ENCODE measurements around the gene SOX8.
"Not testable (repeated sequence)": the region's sequence is repeated elsewhere in the genome, so short reads cannot be mapped to it uniquely, and the experiment has no call there.

The SOX8 gene

GRCh38 chr16:981695-982144, at the start of gene SOX8:
Gene SOX8, plus strand, starts transcription at chr16:981770. Its CDS starts 153 bp downstream, at chr16:981923.
- no peak for DNase-seq

- no peak for DNase-seq
Observed at GRCh38 chr16:932831-933330, 48.7 kb upstream of the SOX8 start.

- no peak for DNase-seq
Observed at GRCh38 chr16:933581-933980, 48.0 kb upstream of the SOX8 start.

- no peak for DNase-seq
Observed at GRCh38 chr16:934178-934577, 47.4 kb upstream of the SOX8 start.

- DNase-seq, result no peak
Observed at GRCh38 chr16:935684-936083, 45.9 kb upstream of the SOX8 start.

- DNase-seq, result no peak
Observed at GRCh38 chr16:937311-937710, 44.3 kb upstream of the SOX8 start.

GRCh38 chr16:937723-938122, 43.8 kb upstream of the SOX8 start:
- no peak for DNase-seq

GRCh38 chr16:938136-938535, 43.4 kb upstream of the SOX8 start:
- DNase-seq, result no peak

GRCh38 chr16:938752-939151, 42.8 kb upstream of the SOX8 start:
- DNase-seq, result no peak

- no peak for DNase-seq
Observed at GRCh38 chr16:939311-939710, 42.3 kb upstream of the SOX8 start.

GRCh38 chr16:939941-940340, 41.6 kb upstream of the SOX8 start:
- DNase-seq, result no peak

GRCh38 chr16:942436-943060, 39.0 kb upstream of the SOX8 start:
- DNase-seq, result no peak

- DNase-seq, result no peak
Observed at GRCh38 chr16:943971-944370, 37.6 kb upstream of the SOX8 start.

GRCh38 chr16:945271-946047, 36.1 kb upstream of the SOX8 start:
- no peak for DNase-seq

- no peak for DNase-seq
Observed at GRCh38 chr16:946048-946395, 35.5 kb upstream of the SOX8 start.

GRCh38 chr16:947255-947921, 34.2 kb upstream of the SOX8 start:
- DNase-seq, result no peak

- not testable (repeated sequence) for DNase-seq
Observed at GRCh38 chr16:947922-948303, 33.7 kb upstream of the SOX8 start.

- DNase-seq, result not testable (repeated sequence)
Observed at GRCh38 chr16:948767-949166, 32.8 kb upstream of the SOX8 start.

- not testable (repeated sequence) for DNase-seq
Observed at GRCh38 chr16:950733-951573, 30.6 kb upstream of the SOX8 start.

GRCh38 chr16:951660-952301, 29.8 kb upstream of the SOX8 start:
- no peak for DNase-seq

- DNase-seq, result no peak
Observed at GRCh38 chr16:952321-952720, 29.2 kb upstream of the SOX8 start.

GRCh38 chr16:953818-954217, 27.8 kb upstream of the SOX8 start:
- not testable (repeated sequence) for DNase-seq
